DND-41 (cell line): ENCODE data around the gene SP2.

ENCODE experiments used
- CTCF ChIP-seq: IDR thresholded peaks from 2 replicates; pipeline ENCODE4 v1.5.1; 2012; ENCODE audit warnings: borderline replicate concordance, low read length, moderate library complexity, mild to moderate bottlenecking; ENCODE audit not compliant: poor library complexity, severe bottlenecking; ENCODE audit errors: extremely low read depth
- EZH2 ChIP-seq: IDR thresholded peaks from 3 replicates; pipeline ENCODE4 v1.6.1; 2012; ENCODE audit warnings: borderline replicate concordance, low read depth, mild to moderate bottlenecking, moderate library complexity, low read length, inconsistent platforms; ENCODE audit not compliant: severe bottlenecking

GRCh38 chr17:47850373-47850691 is 45.7 kb upstream of the SP2 start:
- TF ChIP-seq EZH2 = no peak
- no peak for TF ChIP-seq CTCF
